Renal pelvis (tissue), 4 donors: ENCODE results near the gene PPP6R1. TPM values are rescaled to one million over a fixed set of nuclear protein-coding genes. Genes with fewer than 3 reads are reported as not detected.
A peak's percentile ranks its signal among the peaks of the same experiment; 100 is the strongest.

Experiments used
- DNase-seq: peaks from one replicate; pipeline ENCODE4 v3.0.0-alpha.2; 2013
- polyA plus RNA-seq, 3 donors: library from polyadenylated mRNA; unstranded; fragments of 120-200 nt; gene quantifications; one replicate each; pipeline ENCODE4 v1.2.1, GENCODE V29; 2013; ENCODE audit not compliant: insufficient read length in 3 of 3

Gene PPP6R1
- polyA plus RNA-seq, 3 donors: 48.3 to 52.8 (median 52.6) TPM

GRCh38 chr19:55261671-55262126 is 2.9 kb upstream of the PPP6R1 start:
- no peak for DNase-seq

DNA sequence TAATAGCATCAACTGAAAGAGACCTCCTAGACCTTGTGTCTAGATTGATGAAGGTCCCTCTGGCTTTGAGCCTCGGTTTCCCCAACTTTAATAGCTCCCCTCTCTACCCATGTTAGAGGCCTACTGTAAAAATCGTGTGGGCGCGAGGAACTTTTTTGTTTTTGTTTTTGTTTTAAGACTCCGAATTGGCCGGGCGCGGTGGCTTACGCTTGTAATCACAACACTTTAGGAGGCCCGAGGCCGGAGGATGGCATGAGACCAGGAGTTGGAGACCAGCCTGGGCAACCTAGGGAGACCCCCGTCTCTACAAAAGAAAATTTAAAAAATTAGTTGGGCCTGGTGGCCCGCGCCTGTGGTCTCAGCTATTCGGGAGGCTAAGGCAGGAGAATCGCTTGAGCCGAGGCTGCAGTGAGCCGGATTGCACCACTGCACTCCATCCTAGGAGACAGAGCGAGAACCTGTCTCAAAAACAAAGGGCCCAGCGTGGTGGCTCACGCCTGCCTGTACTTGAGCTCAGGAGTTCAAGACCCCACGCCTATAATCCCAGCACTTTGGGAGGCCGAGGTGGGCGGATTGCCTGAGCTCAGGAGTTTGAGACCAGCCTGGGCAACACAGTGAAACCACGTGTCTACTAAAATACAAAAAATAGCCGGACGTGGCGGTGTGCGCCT is 858 bp upstream of the PPP6R1 start:
- no peak for DNase-seq

GRCh38 chr19:55258476-55258827 is 365 bp downstream of the PPP6R1 start:
- DNase-seq: peak; percentile 30

DNA sequence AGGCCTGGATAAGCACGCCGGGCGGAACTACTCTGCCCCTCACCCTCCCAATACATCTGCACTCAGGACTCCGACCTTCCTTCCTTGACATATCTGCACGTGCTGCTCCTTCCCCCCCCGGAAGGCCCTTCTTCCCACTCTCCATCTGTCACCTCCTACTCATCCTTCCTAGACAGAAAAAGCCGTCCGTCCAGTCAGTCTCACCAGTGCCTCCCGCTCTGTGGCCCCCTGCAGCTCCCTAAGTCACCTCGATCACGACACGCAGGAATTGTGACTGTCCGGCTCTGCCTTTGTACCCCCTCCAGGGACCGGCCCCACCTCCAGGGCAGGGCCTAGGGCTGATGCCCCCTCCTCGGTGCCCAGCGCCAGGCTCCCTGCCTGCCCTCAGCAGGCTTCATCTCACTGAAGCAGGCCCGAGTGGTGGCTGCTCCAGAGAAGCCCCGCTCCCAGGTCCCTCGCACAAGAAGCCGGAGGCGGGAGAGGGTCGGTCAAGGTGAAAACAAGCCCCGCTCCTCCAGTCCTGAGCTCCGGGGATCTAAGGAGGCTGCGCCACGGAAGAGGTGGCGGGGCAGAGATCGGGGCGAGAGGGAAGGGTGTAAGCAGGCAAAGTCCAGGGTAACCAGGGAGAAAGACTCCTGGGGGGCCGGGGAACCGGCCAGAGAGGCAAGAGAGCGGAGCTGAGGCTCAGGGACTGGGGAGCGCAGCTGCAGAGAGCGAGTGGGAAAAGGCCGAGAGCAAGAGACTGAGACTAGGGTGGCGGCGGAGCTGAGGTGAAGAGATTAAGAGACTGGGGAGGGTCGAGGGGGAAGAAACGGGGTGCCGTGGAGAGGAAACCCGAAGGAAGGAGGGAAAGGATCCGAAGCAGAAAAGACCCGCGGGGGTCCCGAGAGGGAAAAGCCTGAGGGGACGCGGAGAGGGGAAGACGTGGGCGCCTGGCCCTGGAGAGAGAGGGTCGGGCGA is 1.1 kb downstream of the PPP6R1 start:
- no peak for DNase-seq

DNA sequence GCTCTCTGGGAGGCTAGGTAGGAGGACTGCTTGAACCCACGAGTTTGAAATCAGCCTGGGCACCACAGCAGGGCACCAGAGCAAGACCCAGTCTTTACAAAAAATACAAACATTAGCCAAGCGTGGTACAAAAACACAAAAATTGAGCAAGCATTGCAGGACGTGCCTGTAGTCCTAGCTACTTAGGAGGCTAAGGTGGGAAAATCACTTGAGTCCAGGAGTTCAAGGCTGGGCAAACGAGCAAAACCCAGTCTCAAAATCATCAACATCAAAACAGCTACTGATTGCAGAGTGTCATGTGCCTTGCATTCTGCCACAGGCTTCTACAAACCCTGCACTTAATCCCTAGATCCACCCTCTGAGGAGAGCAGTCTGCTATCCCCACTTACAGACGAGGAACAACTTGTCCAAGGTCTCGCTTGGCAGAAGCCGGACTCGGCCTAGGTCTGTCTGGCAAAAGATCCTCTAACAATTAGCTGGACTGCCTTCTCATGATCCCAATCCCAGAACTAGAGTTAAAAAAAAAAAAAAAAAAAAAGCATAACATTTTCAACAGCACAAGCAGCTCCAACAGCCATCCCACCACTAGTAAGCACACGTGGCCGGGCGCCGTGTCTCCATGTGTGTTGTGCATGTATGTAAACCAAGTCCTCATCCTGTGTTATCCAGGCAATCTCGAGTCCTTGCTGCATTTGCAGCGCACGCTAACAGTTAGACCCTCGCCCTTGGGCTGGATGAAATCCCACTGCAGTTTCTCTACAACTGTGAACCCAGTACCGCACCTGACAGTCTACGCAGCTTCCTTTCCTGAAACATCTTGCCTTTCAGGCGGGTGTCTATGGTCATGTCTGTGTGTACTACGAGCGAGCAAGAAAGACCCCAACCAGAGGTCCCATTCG is 2.0 kb downstream of the PPP6R1 start:
- DNase-seq: no peak

- DNase-seq: no peak
Measured at GRCh38 chr19:55255618-55256423, 3.0 kb downstream of the PPP6R1 start.

- DNase-seq: no peak
Measured at GRCh38 chr19:55254625-55254977, 4.2 kb downstream of the PPP6R1 start.

DNA sequence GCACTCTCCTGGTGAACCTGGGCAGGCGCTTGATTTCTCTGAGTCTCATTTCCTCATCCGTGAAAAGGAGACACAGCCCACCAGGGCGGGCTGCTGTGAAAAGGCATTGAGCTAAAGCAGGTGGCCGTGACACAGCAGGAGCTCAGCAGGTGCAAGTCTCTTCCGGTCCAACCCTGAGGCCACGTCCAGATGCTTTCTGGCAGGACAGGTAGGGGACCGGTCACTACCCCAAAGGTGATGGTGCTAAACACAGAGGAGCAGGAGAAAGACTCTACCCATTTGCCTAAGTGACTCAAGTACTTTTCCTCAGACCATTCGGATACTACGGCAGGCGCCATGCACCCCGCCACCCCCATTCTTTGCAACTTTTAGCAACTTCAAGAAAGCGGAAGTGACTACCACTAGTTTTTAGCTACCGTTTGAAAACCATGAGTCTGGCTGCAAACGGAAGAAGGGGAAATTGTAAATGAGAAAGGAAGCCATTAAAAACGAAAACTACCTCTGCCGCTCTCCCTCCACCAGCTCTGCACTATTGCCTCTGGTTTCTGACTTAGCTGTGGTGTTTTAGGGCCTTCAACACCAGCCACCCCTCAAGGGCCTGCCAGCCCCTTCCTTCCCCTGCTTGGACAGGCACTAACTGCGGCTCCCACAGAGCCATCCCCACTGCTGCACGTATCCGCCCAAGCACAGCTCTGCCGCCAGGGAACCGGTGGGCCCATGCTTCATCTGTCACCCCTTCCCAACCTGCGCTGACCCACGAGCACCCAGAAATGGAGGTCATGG is 4.8 kb downstream of the PPP6R1 start:
- no peak for DNase-seq

- no peak for DNase-seq
Measured at GRCh38 chr19:55252760-55253663, 5.8 kb downstream of the PPP6R1 start.

DNA sequence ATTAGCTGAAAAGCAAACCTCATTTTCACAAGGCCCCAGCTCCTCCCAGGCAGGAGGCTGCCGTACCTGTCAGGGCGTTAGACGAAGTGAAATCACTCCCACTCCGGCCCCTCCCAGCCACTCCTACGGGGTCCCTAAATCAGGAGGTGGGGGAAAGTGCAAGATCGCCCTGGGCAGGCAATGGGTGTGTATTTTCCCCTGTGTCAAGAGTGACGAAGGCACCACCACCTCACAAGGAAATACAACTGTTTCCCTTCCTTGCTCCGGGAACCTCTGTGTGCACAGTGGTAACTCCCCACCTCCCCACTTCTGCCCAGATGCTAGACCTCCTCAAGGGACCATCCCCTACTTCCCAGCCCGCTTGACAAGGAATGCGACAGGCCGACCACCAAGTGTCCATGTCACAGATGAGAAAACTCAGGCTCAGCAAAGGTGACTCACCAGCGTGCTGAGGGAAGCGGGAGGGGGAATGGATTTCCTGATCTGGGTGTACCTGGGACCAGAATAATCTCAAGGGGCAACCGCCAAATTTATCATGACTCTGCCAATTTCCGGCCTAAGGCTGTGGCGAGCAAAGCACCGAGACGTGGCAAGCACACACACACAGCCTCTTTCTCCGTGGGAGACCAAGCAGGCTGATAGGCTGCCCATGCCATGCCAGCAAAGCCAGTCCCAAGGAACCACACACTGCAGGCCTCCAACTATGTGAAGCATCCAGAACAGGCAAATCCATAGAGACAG is 7.3 kb downstream of the PPP6R1 start:
- DNase-seq: no peak

GRCh38 chr19:55250262-55251036 is 8.4 kb downstream of the PPP6R1 start:
- no peak for DNase-seq

- no peak for DNase-seq
Measured at GRCh38 chr19:55249841-55250240, 9.0 kb downstream of the PPP6R1 start.

DNA sequence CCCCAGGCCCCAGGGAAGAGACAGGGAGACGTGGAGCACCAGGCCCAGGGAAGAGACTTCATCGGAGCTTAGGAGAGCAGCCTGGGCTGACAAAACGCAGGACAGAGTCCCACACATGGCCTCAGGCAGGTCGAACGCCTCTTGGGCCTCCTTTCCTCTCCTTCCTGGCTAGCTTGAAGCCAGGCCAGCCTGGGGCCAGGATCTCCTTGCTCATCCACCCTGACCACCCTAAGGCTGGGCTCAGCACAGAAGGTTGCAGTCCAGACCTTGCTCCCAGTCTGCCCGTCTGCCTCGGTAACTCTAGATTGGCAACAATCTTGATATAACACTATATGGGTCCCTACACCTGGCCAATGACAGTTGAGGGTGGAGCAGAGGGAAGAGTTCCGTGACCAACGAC is 10.1 kb downstream of the PPP6R1 start:
- no peak for DNase-seq

DNA sequence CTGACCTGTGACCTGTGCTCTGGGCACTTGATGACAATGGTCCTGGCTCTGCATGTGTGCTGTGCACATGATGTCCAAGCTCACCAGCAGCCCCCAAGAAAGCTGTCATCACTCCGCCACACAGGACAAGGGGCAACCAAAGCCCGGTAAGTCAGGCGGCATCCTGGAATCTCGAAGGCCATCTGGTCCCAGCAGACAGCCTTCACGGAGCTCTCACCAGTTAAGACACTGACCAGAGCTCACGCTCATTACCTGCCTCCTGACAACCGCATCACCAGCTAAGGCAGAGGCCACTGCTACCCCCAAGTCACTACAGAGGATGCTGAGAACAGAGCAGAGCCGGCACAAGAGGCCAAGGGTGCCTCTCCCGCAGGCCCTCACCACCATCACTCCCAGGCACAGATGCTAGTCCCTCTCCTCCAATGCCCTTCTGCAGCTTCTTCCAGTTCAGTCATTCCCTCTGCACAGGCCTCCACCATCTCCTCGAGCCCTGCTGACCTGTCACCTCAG is 10.6 kb downstream of the PPP6R1 start:
- DNase-seq: no peak

- DNase-seq: no peak
Measured at GRCh38 chr19:55247621-55248099, 11.2 kb downstream of the PPP6R1 start.

GRCh38 chr19:55246462-55247451 is 12.1 kb downstream of the PPP6R1 start:
- no peak for DNase-seq
